GM19395 (cell line): ENCODE results near the gene TRAF3.
"Not testable (repeated sequence)": the region's sequence is repeated elsewhere in the genome, so short reads cannot be mapped to it uniquely, and the experiment has no call there.

ENCODE experiments used
- ATAC-seq: cut with Tn5 transposase; IDR thresholded peaks from one replicate; pipeline ENCODE4 v1.9.1; 2021; ENCODE audit warnings: mild to moderate bottlenecking, moderate library complexity; ENCODE audit not compliant: unreplicated experiment

TRAF3 gene

GRCh38 chr14:102826161-102826560, 48.9 kb downstream of the TRAF3 start:
- no peak for ATAC-seq

GRCh38 chr14:102826751-102827675, 49.8 kb downstream of the TRAF3 start:
- ATAC-seq: no peak

- ATAC-seq: no peak
Measured at GRCh38 chr14:102827716-102828115, 50.5 kb downstream of the TRAF3 start.

GRCh38 chr14:102828151-102828550, 50.9 kb downstream of the TRAF3 start:
- ATAC-seq: no peak

GRCh38 chr14:102829016-102829548, 51.8 kb downstream of the TRAF3 start:
- no peak for ATAC-seq

- ATAC-seq: no peak
Measured at GRCh38 chr14:102830474-102831045, 53.3 kb downstream of the TRAF3 start.

GRCh38 chr14:102831163-102831804, 54.0 kb downstream of the TRAF3 start:
- ATAC-seq: no peak

- ATAC-seq: no peak
Measured at GRCh38 chr14:102833341-102833740, 56.1 kb downstream of the TRAF3 start.

GRCh38 chr14:102833991-102834390, 56.7 kb downstream of the TRAF3 start:
- no peak for ATAC-seq

- ATAC-seq: no peak
Measured at GRCh38 chr14:102835959-102836358, 58.7 kb downstream of the TRAF3 start.

- not testable (repeated sequence) for ATAC-seq
Measured at GRCh38 chr14:102837120-102837519, 59.9 kb downstream of the TRAF3 start.

GRCh38 chr14:102838501-102838900, 61.3 kb downstream of the TRAF3 start:
- ATAC-seq: no peak

- no peak for ATAC-seq
Measured at GRCh38 chr14:102840115-102840514, 62.9 kb downstream of the TRAF3 start.

- no peak for ATAC-seq
Measured at GRCh38 chr14:102840771-102841528, 63.7 kb downstream of the TRAF3 start.

- ATAC-seq: no peak
Measured at GRCh38 chr14:102848830-102849525, 71.7 kb downstream of the TRAF3 start.

- no peak for ATAC-seq
Measured at GRCh38 chr14:102849526-102850379, 72.5 kb downstream of the TRAF3 start.

- ATAC-seq: no peak
Measured at GRCh38 chr14:102853648-102854047, 76.4 kb downstream of the TRAF3 start.

GRCh38 chr14:102854091-102854703, 76.9 kb downstream of the TRAF3 start:
- ATAC-seq: no peak

- ATAC-seq: no peak
Measured at GRCh38 chr14:102856179-102856578, 78.9 kb downstream of the TRAF3 start.
